Upper lobe of left lung (tissue), 4 donors: ENCODE data around the gene IGSF9B.

ENCODE experiments used
- CTCF ChIP-seq, 6 experiments: fragments of 450-650 bp in 4 of 6; fragments of 200-600 bp in 2 of 6; sonication (generic) in 2 of 6; IDR thresholded peaks; one replicate each; pipeline ENCODE4 v1.5.1; 2016 to 2019; ENCODE audit warnings: antibody characterized with exemption in 6 of 6
- EP300 ChIP-seq, 4 donors: sonication (generic); formaldehyde crosslinking; IDR thresholded peaks; one replicate each; pipeline ENCODE4 v1.5.1; 2017; ENCODE audit warnings: antibody characterized with exemption in 4 of 4, control low read depth in 2 of 4
- POLR2A ChIP-seq, 4 donors: fragments of 450-650 bp; IDR thresholded peaks; one replicate each; pipeline ENCODE4 v1.5.1; 2016 to 2017; ENCODE audit warnings: antibody characterized with exemption in 4 of 4, mild to moderate bottlenecking in 2 of 4
- POLR2AphosphoS5 ChIP-seq, 2 donors: sonication (generic); formaldehyde crosslinking; IDR thresholded peaks; one replicate each; pipeline ENCODE4 v1.5.1; 2017; ENCODE audit warnings: antibody characterized with exemption in 2 of 2

- no peak for TF ChIP-seq CTCF (IDR thresholded peaks at IDR 0.05)
- TF ChIP-seq POLR2A (IDR thresholded peaks at IDR 0.05) = no peak
- TF ChIP-seq POLR2AphosphoS5 (IDR thresholded peaks at IDR 0.05) = no peak
- no peak for TF ChIP-seq EP300 (IDR thresholded peaks at IDR 0.05)
Observed at GRCh38 chr11:133893381-133893780, 63.4 kb downstream of the IGSF9B start.
